CD4-positive, alpha-beta T cell (primary cell): ENCODE measurements around the gene LGI4. TPM values are rescaled to one million over a fixed set of nuclear protein-coding genes. Genes with fewer than 3 reads are reported as not detected.

ENCODE experiments used
- ATAC-seq: fragments of 200-7000 bp; cut with Tn5 transposase; one replicate; pipeline ENCODE4 v1.10.0; 2022; ENCODE audit warnings: mild to moderate bottlenecking; ENCODE audit not compliant: poor library complexity
- CTCF ChIA-PET: fragments of 350-600 bp; sonication (Branson Sonifier 250); formaldehyde crosslinking; loops from one replicate; lab custom pipeline; 2021; ENCODE audit warnings: antibody characterized with exemption, inconsistent platforms; lab: Charles Lee
- POLR2A ChIA-PET: fragments of 350-600 bp; sonication (Branson Sonifier 250); formaldehyde crosslinking; loops from one replicate; lab custom pipeline; 2021; ENCODE audit warnings: antibody characterized with exemption, inconsistent platforms; lab: Charles Lee
- DNase-seq, 14 experiments: peaks; one replicate each; pipeline ENCODE4 v3.0.0-alpha.2; 2013 to 2020; ENCODE audit warnings: mixed read lengths in 2 of 14
- H3K27ac ChIP-seq, 2 donors: one replicate each; pipeline versions ENCODE4 v1.5.1 to v1.7.0; 2013; ENCODE audit warnings: low read length in 2 of 2, low read depth in 1 of 2, mild to moderate bottlenecking in 1 of 2
- H3K27me3 ChIP-seq, 2 experiments: 1 replicate in 1 of 2; 2 replicates in 1 of 2; pipeline versions ENCODE4 v1.6.1 to v1.7.0; 2013; ENCODE audit warnings: low read length in 2 of 2, control low read depth in 1 of 2, mild to moderate bottlenecking in 1 of 2, moderate library complexity in 1 of 2; ENCODE audit not compliant: insufficient read depth in 2 of 2, control insufficient read depth in 1 of 2
- H3K36me3 ChIP-seq: one replicate; pipeline ENCODE4 v1.6.1; 2013; ENCODE audit warnings: low read length, control low read depth; ENCODE audit not compliant: insufficient read depth
- H3K4me1 ChIP-seq: one replicate; pipeline ENCODE4 v1.6.1; 2013; ENCODE audit warnings: low read length, control low read depth; ENCODE audit not compliant: insufficient read depth
- H3K4me3 ChIP-seq: one replicate; pipeline ENCODE4 v1.5.1; 2013; ENCODE audit warnings: mild to moderate bottlenecking, low read length, moderate library complexity
- H3K9me3 ChIP-seq, 2 experiments: 1 replicate in 1 of 2; 2 replicates in 1 of 2; pipeline versions ENCODE4 v1.6.1 to v1.7.0; 2013; ENCODE audit warnings: low read length in 2 of 2, mild to moderate bottlenecking in 2 of 2, control low read depth in 1 of 2, moderate library complexity in 1 of 2; ENCODE audit not compliant: control insufficient read depth in 1 of 2, insufficient read depth in 1 of 2
- H3K27ac Mint-ChIP-seq: one replicate; pipeline ENCODE4 v1.8.0; 2020; ENCODE audit warnings: mixed read lengths
- H3K27me3 Mint-ChIP-seq: one replicate; pipeline ENCODE4 v1.8.0; 2021; ENCODE audit warnings: mixed read lengths
- H3K36me3 Mint-ChIP-seq: one replicate; pipeline ENCODE4 v1.8.0; 2021; ENCODE audit warnings: low read depth, mixed read lengths
- H3K4me1 Mint-ChIP-seq: one replicate; pipeline ENCODE4 v1.8.0; 2021; ENCODE audit warnings: low read depth, mixed read lengths
- H3K4me3 Mint-ChIP-seq: one replicate; pipeline ENCODE4 v1.8.0; 2020; ENCODE audit warnings: mild to moderate bottlenecking, mixed read lengths
- H3K9me3 Mint-ChIP-seq: one replicate; pipeline ENCODE4 v1.8.0; 2020; ENCODE audit warnings: mixed read lengths
- CTCF ChIP-seq: fragments of 200-600 bp; IDR thresholded peaks from one replicate; pipeline ENCODE4 v1.8.0; 2022; ENCODE audit warnings: antibody characterized with exemption, mild to moderate bottlenecking
- intact Hi-C, 2 experiments: fragments of 100-400 bp; cut with DNase I in 1 of 2; cut with micrococcal nuclease in 1 of 2; formaldehyde crosslinking; loops; one replicate each; pipeline versions ENCODE4 v1.15.1 to v1.9.0; 2023 to 2025; cut with DNase I, micrococcal nuclease
- total RNA-seq, 174 experiments: library from RNA in 2 of 174; stranded (reverse) in 2 of 174; gene quantifications; one replicate each; pipeline ENCODE4 v1.2.3 and lab custom pipeline; 2021 to 2026

The LGI4 gene
- total RNA-seq, 2 experiments from 2014 or later = 0.69 to 0.70 TPM

GRCh38 chr19:35108730-35109129 is 26.1 kb downstream of the LGI4 start:
- no peaks in the 10 kb centered on the region for H3K4me1 Mint-ChIP-seq
- H3K9me3 Mint-ChIP-seq = no peaks in the 10 kb centered on the region
- no peak overlapping the region for H3K4me3 Mint-ChIP-seq
- H3K27me3 Mint-ChIP-seq = no peaks in the 10 kb centered on the region
- no peak overlapping the region for H3K27ac Mint-ChIP-seq
- Histone ChIP-seq H3K27ac (no peak overlapping the region), H3K4me3 (no peak overlapping the region), H3K4me1 (no peaks in the 10 kb centered on the region), H3K27me3 (peaks cover 0 to 2% of the 10 kb centered on the region in 2 experiments), H3K36me3 (no peaks in the 10 kb centered on the region), H3K9me3 (peaks cover 0 to 15% of the 10 kb centered on the region in 2 experiments)
- POLR2A ChIA-PET = no interaction called here
- CTCF ChIA-PET = no interaction called here
- no peak for DNase-seq
- intact Hi-C loops = no loop called here
- ATAC-seq = no peak
- H3K36me3 Mint-ChIP-seq = no peaks in the 10 kb centered on the region
- no peak for TF ChIP-seq CTCF

GRCh38 chr19:35107545-35107944 is 27.3 kb downstream of the LGI4 start:
- POLR2A ChIA-PET = no interaction called here
- no peaks in the 10 kb centered on the region for H3K9me3 Mint-ChIP-seq
- no peak overlapping the region for H3K27ac ChIP-seq
- H3K4me1 Mint-ChIP-seq = no peaks in the 10 kb centered on the region
- peaks cover 0 to 2% of the 10 kb centered on the region in 2 experiments for H3K27me3 ChIP-seq
- TF ChIP-seq CTCF = no peak
- intact Hi-C loops = no loop called here
- peaks cover 0 to 15% of the 10 kb centered on the region in 2 experiments for H3K9me3 ChIP-seq
- H3K36me3 ChIP-seq = no peaks in the 10 kb centered on the region
- H3K27ac Mint-ChIP-seq = no peak overlapping the region
- H3K4me1 ChIP-seq = no peaks in the 10 kb centered on the region
- no peak for ATAC-seq
- H3K4me3 Mint-ChIP-seq = no peak overlapping the region
- H3K4me3 ChIP-seq = no peak overlapping the region
- no peaks in the 10 kb centered on the region for H3K27me3 Mint-ChIP-seq
- H3K36me3 Mint-ChIP-seq = no peaks in the 10 kb centered on the region
- no peak for DNase-seq
- CTCF ChIA-PET = no interaction called here

GRCh38 chr19:35106898-35107541 is 27.8 kb downstream of the LGI4 start:
- ChIA-PET POLR2A (no interaction called here), CTCF (no interaction called here)
- Mint-ChIP-seq H3K4me1 (no peaks in the 10 kb centered on the region), H3K9me3 (no peaks in the 10 kb centered on the region), H3K36me3 (no peaks in the 10 kb centered on the region), H3K4me3 (no peak overlapping the region), H3K27me3 (no peaks in the 10 kb centered on the region), H3K27ac (no peak overlapping the region)
- Histone ChIP-seq H3K4me1 (no peaks in the 10 kb centered on the region), H3K27me3 (peaks cover 0 to 2% of the 10 kb centered on the region in 2 experiments), H3K4me3 (no peak overlapping the region), H3K36me3 (no peaks in the 10 kb centered on the region), H3K9me3 (peaks cover 0 to 15% of the 10 kb centered on the region in 2 experiments), H3K27ac (no peak overlapping the region)
- TF ChIP-seq CTCF = no peak
- ATAC-seq = no peak
- intact Hi-C loops = no loop called here
- no peak for DNase-seq
